NCI-H2029 treated with DMSO at 0.1 percent for 48 hours (cell line): Measurements from ENCODE around the gene SLC24A4.

Experiments used
- DNase-seq: peaks from one replicate; lab custom pipeline; 2025; lab: John Stamatoyannopoulos, UW

SLC24A4 gene

GRCh38 chr14:92437729-92438285 lies 114.8 kb downstream of the SLC24A4 start:
- DNase-seq = no peak

GRCh38 chr14:92439537-92440344 lies 116.8 kb downstream of the SLC24A4 start:
- peak; percentile 47 for DNase-seq

- DNase-seq = no peak
These were observed 117.5 kb downstream of the SLC24A4 start for GRCh38 chr14:92440345-92441003.

- no peak for DNase-seq
These were observed 119.0 kb downstream of the SLC24A4 start for GRCh38 chr14:92441751-92442504.

- DNase-seq = no peak
These were observed 120.2 kb downstream of the SLC24A4 start for GRCh38 chr14:92443167-92443566.

- DNase-seq = no peak
These were observed 120.8 kb downstream of the SLC24A4 start for GRCh38 chr14:92443741-92444140.

- DNase-seq = no peak
These were observed 123.8 kb downstream of the SLC24A4 start for GRCh38 chr14:92446771-92447170.

GRCh38 chr14:92447416-92448197 lies 124.6 kb downstream of the SLC24A4 start:
- no peak for DNase-seq

- no peak for DNase-seq
These were observed 125.8 kb downstream of the SLC24A4 start for GRCh38 chr14:92448786-92449185.

GRCh38 chr14:92449404-92450181 lies 126.6 kb downstream of the SLC24A4 start:
- DNase-seq = no peak

- DNase-seq = no peak
These were observed 127.5 kb downstream of the SLC24A4 start for GRCh38 chr14:92450351-92451070.

- DNase-seq = no peak
These were observed 128.3 kb downstream of the SLC24A4 start for GRCh38 chr14:92451245-92451644.

- no peak for DNase-seq
These were observed 128.8 kb downstream of the SLC24A4 start for GRCh38 chr14:92451755-92452154.

GRCh38 chr14:92452471-92452870 lies 129.5 kb downstream of the SLC24A4 start:
- DNase-seq = no peak

- no peak for DNase-seq
These were observed 130.7 kb downstream of the SLC24A4 start for GRCh38 chr14:92453691-92454090.

GRCh38 chr14:92455231-92455630 lies 132.3 kb downstream of the SLC24A4 start:
- DNase-seq = no peak

GRCh38 chr14:92456215-92457015 lies 133.4 kb downstream of the SLC24A4 start:
- DNase-seq = no peak

- DNase-seq = no peak
These were observed 134.1 kb downstream of the SLC24A4 start for GRCh38 chr14:92457016-92457565.
